ENCODE measurements around the gene UBASH3B.

UBASH3B gene

DNA sequence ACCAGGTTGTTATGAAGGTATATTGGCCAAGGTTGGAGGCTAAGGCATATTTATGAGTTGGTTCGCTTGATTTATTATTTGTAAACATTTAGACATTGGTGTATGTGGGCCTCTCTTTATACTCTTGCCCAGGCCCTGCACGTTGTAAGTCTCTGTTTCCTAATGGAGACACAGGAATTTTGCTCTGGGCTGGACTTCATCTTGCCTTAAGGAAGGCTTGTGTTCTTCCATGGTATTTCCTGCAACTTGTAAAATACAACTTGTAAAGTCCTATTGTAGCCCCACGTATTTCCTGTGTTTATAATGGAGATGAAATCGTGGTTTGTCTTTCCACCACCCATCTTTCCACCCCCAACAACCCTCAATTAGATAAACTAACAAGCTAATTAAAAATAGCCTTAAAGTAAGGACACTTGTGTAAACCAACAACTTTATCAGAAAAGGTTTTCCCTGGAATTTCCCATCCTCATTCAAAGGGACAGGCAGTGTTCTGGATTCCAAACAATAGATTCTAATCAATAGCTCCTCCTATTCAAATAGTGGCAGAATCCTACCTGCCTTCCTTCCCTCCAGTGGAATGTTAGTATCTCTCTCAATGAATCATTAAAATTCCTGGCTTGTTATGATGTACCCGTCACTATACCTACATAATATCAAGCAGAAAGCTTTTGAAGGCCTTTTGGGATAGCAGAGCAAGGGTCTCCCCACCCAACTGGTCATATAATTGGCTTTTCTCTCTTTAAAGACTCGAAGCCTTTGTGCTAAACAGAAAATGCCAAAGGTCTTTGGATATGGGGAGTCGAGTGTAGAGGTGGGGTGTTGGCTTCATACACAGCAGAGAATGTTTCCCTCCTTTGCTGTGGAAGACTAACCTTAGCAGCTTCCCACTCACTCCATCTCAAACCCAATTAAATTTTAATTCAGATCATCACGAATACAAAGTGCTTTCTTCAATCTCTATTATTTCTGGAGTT lies 77.1 kb downstream of the UBASH3B start:
- DNase-seq (ENCODE audit: low spot score) = no peak

DNA sequence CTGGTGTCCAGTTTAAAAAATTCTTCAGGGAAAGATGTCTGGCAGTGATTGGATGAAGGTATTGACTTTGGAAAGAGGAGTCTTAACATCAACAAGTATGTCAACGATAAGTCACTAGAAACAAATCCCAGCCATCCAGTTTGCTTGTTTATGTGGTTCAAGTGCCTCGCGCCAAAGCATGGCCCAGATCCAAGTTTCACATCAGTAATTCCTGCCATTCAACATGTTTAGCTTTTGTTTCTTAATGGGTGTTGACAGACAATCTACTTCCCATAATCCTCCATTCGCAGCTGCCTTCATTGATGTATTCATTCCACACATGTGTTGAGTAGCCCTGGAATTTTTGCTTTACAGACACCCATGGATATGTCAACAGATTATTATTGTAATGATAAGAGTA lies 77.8 kb downstream of the UBASH3B start:
- DNase-seq (ENCODE audit: low spot score) = no peak

DNA sequence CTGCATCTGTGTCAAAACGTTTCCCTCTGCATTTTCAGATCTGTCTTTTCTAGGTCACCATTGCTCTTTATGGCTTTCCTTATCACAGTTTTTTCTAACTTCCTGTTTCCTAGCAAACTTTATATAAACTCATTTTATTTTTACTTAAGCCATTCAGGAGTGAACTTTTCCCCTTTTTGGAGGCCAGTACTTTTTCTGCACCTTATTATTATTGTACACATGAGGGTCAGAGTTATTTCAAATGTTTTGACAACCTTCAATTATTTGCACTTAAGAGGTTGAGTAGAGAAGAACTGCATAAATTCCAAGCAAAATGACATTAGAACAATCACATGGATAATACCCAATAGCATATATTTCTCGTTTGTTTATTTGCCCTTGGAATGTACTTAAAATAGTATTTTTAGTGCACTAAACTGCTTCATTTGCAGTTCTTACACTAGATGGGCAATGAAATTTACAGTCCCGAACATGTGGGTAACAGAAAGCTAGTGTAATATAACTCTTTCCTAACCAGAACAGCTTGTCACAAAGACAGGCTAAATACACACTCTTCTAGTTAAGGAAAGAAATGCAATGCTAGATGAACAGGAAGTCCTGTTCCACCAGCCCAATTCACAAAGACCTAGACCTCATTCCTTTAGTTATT lies 79.5 kb downstream of the UBASH3B start:
- DNase-seq (ENCODE audit: low spot score) = no peak

DNA sequence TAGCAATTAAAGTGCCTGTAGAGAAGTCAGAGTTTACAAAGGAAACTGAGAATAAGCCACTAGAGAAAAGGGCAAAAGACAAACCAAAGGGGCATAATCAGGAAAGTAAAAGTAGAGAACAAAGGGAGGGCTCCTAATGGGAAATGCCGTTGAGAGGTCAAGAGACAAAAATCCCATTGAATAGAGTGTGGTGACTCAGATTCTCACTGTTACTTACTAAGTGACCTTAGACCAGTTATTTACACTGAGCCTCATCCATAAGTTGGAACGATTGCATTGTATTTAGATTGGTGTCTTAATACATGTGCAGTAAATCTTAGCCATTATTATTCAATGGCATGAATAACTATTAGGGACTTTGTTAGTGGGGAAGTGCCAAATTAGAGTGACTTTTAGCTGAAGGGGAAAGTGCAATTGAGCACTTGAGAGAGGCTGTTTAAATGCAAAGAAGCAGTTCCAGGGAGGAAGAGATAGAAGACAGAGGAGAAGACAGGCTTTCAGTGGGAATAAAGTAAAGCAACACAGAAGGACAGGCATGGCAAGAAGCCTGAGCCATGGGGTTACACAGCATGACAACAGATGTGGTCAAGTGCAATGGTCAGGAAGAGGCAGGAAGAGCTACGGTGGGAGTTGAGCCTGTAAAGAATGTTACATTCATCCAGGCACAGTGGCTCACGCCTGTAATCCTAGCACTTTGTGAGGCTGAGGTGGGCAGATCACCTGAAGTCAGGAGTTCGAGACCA lies 82.6 kb downstream of the UBASH3B start:
- no peak for DNase-seq (ENCODE audit: low spot score)

DNA sequence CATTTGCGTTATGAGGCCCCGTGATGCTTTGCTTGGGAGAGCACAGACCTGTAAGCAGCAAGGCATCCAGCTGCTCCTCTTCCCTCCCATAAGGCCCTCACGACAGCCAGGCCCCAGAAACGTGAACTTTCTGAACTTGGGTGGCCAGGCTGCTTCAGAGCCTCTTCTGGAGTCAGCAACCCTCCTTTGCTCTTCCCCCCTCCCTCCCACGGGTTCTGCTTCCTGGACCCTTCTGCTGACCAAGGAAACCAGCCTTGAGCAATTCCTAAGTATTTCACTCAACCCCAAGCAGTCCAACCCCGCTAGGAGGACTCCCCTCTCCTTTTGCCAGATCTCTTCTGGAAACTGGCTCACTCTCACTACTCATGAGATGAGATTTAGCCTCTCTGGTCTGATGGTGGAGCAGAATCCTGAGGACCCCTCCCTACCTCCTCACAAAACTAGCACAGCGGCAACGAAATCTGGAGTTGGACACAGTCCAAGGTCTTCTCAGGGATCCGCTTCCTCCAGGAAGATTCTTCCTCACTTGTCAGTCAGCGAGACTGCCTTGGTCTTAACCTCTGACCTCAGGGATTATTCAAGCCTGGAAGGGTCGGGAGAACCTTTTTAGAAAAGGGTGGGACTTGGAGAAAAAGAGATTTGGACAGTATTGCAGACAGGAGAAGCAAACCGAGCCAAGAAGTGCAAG lies 86.2 kb downstream of the UBASH3B start:
- DNase-seq (ENCODE audit: low spot score) = no peak

DNA sequence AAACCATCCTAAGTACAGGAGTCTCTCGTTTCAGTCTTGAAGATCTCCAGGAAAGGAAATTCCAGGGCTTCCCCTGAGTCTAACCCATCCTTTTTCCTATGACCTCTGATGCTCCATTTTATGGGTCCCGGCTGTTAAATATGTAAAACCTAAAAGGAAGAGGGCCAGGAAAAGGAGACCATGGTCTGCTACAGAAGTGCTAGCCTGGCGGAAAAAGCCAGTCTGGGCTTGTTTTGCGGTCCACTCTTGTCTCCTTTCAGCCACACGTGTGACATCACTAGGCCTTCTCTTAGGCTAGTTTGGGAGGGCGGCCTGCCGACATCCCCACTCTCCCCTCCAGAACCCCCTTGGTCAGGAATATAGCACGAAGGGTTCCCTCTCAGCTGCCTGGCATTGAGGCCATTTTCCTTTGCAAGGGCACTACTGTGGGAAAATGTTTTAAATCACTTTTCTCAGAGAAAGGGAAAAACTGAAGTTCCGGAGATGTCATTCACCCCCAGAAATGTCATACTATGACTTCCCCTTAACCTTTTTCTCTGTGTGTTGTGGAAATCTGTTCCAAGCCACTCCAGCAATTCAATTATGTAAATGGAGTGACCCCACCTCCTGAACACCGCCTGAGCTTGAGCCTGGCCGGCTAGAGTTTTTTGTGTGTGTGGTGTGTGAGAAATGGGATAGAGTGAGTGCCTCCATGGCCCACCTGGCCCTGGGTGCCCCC lies 86.9 kb downstream of the UBASH3B start:
- no peak for DNase-seq (ENCODE audit: low spot score)

DNA sequence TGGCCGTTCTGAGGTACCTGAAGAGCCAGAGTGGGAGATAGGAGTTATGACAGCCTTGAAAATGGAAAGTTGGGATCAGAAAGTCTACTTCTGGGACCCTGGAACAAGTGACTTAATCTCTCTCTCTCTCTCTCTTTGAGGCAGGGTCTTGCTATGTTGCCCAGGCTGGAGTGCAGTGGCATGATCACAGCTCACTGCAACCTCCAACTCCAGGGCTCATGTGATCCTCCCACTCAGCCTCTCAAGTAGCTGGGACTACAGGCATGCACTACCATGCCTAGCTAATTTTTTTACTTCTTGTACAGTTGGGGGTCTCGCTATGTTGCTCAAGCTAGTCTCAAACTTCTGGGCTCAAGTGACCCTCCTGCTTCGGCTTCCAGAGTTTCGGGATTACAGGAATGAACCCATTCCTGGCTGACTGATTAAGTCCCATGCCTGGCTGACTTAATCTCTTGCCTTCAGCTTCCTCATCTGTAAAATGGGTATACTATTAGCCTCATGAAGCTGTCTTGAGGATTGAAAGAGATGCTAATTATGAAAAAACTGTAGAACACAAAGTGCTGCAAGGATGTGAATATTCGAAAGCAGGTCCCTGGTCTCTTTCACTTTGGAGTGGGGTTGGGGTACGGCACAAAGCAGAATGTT lies 87.7 kb downstream of the UBASH3B start:
- no peak for DNase-seq (ENCODE audit: low spot score)

DNA sequence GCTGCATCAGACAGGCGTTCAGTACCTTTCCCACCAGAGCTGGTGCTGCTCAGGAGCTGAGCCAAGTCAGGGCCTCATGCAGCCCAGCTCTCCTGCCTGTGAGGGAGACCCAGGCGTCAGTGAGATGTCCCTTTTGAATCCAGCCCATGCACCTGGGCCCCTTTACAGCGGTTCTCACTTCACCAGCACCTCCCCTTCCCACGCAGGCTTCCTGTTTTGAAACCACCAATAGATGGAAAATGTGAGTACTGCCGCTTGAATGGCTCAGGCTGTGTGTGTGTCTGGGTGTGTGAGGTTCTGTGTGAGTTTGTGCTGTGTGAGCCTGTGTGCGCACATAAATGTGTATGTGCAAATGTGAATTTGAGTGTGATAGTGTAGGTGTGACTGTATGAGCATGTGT lies 88.4 kb downstream of the UBASH3B start:
- DNase-seq (ENCODE audit: low spot score) = peak; percentile 70

DNA sequence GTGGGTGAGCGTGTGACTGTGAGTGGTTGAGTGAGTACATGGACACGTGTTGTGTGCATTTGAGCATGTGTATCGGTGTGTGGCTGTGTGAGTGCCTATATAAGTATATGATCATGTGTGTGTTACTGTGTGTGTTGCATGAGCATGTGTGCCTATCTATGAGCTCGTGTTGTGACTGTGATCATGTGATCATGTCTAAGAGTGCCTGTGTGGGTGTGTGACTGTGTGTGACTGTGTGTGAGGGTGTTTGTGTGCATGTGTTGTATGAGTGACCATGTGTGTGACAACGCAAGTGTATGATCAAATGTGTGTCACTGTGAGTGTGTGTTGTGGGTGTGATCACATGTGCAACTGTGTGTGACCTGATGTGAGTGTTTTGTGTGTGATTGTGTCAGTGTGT lies 88.8 kb downstream of the UBASH3B start:
- no peak for DNase-seq (ENCODE audit: low spot score)

DNA sequence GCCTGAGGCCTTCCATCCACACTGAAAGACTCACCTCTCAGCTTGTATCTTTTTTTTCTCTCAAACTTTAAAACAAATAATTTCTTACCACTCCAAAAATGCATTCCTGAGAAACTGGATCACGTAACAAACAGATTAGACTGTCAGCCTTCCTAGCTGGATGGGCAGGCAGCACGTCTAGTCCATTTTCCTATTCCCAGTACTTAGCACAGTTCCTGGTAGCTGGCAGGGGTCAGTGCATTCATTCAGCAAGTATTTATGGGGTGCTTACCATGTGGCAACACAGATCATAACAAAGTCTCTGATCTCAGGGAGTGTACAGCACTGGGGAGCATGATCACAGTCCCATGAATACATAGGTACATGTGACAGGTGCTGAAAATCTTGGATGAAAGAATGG lies 89.6 kb downstream of the UBASH3B start:
- no peak for DNase-seq (ENCODE audit: low spot score)

DNA sequence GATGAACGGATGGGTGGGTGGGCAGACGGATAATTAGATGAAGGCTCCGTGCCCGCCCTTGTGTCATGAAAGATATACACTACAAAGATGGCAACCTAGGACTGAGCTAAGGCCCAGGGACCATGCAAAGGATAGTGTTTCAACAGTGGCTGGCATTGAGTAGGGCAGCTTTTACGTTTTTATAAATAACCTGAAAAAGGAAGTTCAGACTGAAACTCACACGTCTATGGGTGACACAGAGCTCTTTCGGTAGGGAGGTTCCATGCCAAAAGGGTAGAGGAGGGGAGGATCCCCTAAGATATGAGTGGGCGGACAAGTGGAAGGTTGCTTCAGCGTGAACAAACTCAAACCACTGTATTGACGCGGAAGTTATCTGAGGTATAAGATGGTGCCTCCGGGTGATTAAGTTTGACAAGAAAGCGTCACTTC lies 90.5 kb downstream of the UBASH3B start:
- peak; percentile 73 for DNase-seq (ENCODE audit: low spot score)

DNA sequence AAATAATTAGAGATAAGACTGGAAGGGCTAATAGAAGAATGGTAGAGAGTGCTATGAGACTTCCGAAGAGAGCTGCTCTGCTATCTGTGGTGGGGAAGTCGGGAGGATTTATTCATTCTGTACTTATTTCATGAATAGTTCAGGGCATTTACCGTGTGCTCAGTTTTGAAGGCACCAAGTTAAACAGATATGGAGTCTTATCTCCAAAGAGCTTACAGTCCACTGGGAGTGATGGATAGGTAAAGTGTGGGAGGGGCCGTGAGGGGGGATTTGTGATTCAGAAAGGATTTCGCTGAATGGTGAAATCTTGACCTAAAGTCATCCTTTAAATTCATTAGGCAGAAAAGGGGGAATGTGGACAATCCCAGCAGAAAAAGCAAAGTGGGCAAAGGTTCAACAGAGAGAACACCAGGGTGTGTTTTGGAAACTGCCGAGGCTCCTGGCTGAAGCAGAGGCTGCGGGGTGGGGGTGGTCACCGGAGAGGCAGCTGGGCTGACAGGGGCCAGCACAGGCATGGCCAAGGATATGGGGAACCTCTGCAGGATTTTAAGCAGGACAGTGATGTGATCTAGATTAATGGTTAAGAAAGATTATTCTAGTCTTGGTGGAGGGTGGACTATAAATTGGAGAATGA lies 91.2 kb downstream of the UBASH3B start:
- no peak for DNase-seq (ENCODE audit: low spot score)

DNA sequence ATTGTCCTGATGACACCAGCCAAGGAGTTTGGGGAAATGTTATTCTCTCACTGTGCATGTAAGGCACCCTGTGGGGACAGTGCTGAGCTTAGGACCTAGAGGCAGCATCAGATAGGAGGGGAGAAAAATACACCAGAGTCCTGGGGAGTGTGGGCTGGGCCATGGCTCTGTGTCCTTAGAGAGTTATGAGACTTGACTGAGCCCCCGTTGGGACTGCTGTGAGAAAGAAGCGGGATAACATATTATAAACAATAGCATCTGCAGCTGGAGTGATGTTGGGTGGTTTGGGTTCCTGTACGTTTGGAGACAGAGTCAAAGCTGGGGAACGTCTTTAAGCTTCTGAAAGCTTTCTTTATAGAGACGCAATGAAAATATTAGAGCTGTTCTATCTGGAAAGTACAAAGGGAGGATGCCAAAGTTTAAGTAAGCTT lies 91.8 kb downstream of the UBASH3B start:
- DNase-seq (ENCODE audit: low spot score) = no peak

DNA sequence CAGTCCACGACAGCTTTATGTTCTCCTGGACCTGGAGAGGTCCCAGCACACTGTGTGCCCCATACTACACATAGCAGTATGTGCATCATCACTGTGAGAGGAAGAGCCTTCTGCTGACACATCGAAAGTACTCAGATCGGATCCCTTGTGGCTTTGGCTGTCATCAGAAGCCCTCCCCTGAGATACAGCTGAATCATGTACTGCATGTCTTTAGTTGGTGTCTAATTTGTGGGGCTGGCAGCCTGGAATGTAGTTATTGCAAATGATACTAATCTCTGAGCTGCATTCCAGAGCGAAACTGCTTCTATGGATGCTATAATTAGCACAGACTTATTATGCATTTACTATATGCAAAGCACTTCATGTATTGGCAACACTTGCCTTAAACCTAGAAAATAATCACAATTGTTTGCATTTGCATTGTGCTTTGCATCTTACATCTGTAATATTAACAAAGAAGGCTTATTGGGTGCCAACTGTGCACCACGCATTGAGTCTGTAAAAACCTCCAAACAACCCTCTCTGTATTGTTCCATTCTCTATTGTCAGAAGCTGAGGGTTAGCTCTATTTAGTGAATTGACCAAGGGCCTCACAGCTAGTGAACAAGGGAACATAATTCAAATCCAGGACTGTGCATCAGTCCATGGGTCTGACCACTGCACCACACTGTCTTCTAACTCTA lies 93.6 kb downstream of the UBASH3B start:
- DNase-seq (ENCODE audit: low spot score) = peak; percentile 50

DNA sequence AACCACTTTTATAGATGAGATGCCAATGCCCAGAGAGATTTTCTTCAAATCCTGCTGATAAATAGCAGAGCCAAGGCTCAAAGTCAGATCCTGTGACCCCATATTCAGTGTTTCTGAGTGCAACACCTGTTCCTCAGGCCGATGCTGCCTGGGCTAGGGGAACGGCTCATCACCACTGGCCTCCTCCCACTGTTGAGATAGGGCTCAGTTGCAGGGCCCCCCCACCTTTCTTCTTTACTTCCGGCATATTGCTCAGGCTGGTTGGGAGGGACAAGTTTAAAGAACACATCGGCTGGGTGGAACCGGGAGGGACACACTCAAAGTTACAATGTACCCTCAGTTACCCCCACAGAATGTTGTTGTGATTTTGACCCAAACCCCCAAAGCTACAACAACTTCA lies 94.5 kb downstream of the UBASH3B start:
- DNase-seq (ENCODE audit: low spot score) = no peak

DNA sequence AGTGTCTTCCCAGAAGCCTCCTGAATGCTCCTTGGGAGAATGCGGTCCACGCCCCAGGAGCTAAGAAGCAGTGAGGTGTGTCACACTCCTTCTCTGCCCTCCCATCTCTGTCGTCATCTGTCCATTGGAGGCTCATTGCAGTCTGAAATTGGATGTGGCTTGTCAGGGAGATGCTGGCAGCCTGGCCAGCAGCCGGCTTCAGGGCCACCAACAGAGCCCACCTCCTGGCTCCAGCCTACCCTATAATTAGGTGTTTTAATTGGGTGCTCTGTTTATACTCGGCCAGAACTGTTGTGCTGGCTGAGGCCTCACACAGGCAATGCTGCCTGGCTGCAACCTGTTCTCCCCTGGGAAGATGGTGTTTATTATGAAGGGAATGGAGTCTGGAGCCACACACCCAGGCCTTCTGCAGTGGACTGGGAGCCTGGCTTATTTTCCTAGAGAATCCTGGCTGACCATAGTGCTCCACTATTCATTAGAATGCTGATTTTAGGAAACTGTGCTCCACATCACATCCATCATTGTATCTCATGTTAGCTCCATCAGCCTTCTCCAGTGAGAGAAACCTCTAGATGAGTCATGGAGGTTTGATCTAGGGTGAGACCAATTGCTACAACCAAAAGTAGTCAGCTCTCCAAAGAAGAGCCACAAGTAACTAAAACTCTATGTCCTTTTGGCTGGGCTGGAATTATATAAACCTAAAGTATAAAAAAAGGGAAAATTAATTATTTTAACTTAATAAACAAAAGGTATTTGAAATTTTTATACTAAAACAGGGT lies 96.0 kb downstream of the UBASH3B start:
- no peak for DNase-seq (ENCODE audit: low spot score)

DNA sequence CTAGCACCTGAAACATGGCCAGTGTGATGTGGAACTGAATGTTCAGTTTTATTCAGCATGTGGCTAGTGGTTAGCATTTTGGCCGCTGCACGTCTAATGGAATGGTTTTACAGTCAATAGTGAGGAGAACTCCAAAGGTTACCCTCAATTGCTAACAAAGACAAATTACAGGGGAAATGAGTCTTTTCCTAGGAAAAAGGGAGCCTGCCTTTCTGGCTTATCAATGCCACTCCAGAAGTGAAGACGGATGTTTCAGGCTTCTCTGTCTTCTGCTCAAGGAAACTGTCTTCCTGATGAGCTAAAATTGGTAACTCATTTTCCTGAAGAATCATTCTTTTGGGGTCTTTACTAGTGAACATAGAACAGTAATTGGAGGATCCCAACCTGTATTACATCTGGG lies 98.5 kb downstream of the UBASH3B start:
- DNase-seq (ENCODE audit: low spot score) = no peak

DNA sequence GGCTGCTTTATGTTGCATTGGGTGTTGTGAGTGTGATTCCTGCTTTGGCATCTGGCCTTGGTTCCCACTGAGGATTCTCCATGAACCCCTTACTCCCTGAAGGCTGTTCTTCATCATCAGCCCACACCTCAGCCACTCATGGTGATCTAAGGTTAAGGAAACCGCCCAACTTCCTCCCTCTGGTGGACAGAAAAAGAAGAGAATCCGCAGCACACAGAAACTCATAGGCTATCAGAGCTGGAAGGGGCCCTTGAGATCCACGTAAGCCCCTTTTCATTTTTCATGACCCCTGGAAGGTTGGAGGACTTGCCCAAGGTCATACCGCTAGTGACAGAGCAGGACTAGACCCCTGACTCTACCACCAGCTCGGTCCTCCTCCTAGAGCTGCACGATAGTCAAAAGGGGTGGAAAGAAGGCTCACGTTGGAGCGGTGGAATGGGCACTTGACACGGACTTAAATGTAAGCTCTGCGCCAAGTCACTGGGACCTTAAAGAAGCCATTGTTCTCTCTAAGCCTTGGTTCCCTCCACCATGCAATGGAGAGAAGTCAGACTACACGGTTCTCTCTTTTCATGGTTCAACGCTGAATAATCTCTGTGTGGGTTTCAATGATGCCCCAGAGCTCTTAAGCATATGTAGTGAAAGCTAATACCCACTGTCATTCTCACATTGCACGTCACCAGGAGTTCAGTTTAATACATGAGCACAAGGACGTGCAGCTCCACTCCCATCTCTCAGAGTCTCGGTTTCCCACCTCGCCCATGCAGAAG lies 99.2 kb downstream of the UBASH3B start:
- DNase-seq (ENCODE audit: low spot score) = peak; percentile 42
